Measurements from ENCODE around the gene MYL12A.

GRCh38 chr18:3218819-3219218 is 28.8 kb upstream of the MYL12A start:
- TF ChIP-seq CTCF (IDR thresholded peaks at IDR 0.05; ENCODE audit: low read length), result no peak
- no peak for TF ChIP-seq EZH2 (IDR thresholded peaks at IDR 0.05; ENCODE audit: borderline replicate concordance, low read length)

Data from OCI-LY1 (cell line).